Liver (tissue), 3 donors: ENCODE data around the gene USP31.

Source experiments
- EGR1 ChIP-seq, 2 donors: IDR thresholded peaks; 2 replicates each; pipeline ENCODE4 v1.6.1; 2016 to 2018; ENCODE audit warnings: antibody characterized with exemption in 2 of 2, low read depth in 2 of 2
- HNF4G ChIP-seq: IDR thresholded peaks from 2 replicates; pipeline ENCODE4 v1.6.1; 2016; ENCODE audit warnings: antibody characterized with exemption
- RAD21 ChIP-seq, 2 donors: IDR thresholded peaks; 2 replicates each; pipeline ENCODE4 v1.6.1; 2016; ENCODE audit warnings: antibody characterized with exemption in 2 of 2, mild to moderate bottlenecking in 2 of 2
- RXRA ChIP-seq, 2 donors: IDR thresholded peaks; 2 replicates each; pipeline ENCODE4 v1.6.1; 2017 to 2018; ENCODE audit warnings: antibody characterized with exemption in 2 of 2, mild to moderate bottlenecking in 1 of 2
- SP1 ChIP-seq: IDR thresholded peaks from 2 replicates; pipeline ENCODE4 v1.6.1; 2018; ENCODE audit warnings: antibody characterized with exemption, mild to moderate bottlenecking
- TAF1 ChIP-seq: conservative IDR thresholded peaks from 2 replicates; pipeline ENCODE4 v1.6.1; 2016; ENCODE audit warnings: antibody characterized with exemption, mild to moderate bottlenecking
- YY1 ChIP-seq: IDR thresholded peaks from 2 replicates; pipeline ENCODE4 v1.6.1; 2016; ENCODE audit warnings: antibody characterized with exemption, mild to moderate bottlenecking
- TF ChIP-seq, protein P1 (sequence below): fragments of 150-350 bp; IDR thresholded peaks from 2 replicates; pipeline ENCODE4 v1.5.1; 2017; ENCODE audit warnings: improper control_type of control experiment, low read depth, low read length; ENCODE audit not compliant: missing input control
- TF ChIP-seq, protein P2 (sequence below): IDR thresholded peaks from 2 replicates; pipeline ENCODE4 v1.6.1; 2016; ENCODE audit warnings: antibody characterized with exemption
- TF ChIP-seq, protein P3 (sequence below): IDR thresholded peaks from 2 replicates; pipeline ENCODE4 v1.6.1; 2016; ENCODE audit warnings: antibody characterized with exemption, mild to moderate bottlenecking
- TF ChIP-seq, protein P4 (sequence below): IDR thresholded peaks from 2 replicates; pipeline ENCODE4 v1.6.1; 2016; ENCODE audit warnings: antibody characterized with exemption
- donor health status: healthy.
- donor health status: healthy.

DNA sequence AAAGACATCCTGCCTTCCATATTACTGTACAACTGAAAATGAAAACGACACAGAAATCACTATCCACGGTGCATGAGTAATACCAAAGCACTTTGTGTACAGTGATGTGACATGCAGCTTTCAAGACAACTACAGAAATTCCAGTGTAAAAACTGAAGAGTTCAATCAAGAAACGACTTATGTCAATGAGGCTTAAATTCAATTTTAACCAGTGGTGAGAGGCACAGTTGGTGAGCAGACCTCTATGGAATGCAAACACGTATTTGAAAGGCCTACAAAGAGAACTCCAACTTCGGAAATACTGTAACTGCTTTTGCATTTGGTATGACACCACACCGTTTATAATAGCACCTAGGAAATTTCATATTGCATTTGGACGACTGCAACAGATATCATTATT lies 87.6 kb downstream of the USP31 start:
- TF ChIP-seq, protein P1, sequence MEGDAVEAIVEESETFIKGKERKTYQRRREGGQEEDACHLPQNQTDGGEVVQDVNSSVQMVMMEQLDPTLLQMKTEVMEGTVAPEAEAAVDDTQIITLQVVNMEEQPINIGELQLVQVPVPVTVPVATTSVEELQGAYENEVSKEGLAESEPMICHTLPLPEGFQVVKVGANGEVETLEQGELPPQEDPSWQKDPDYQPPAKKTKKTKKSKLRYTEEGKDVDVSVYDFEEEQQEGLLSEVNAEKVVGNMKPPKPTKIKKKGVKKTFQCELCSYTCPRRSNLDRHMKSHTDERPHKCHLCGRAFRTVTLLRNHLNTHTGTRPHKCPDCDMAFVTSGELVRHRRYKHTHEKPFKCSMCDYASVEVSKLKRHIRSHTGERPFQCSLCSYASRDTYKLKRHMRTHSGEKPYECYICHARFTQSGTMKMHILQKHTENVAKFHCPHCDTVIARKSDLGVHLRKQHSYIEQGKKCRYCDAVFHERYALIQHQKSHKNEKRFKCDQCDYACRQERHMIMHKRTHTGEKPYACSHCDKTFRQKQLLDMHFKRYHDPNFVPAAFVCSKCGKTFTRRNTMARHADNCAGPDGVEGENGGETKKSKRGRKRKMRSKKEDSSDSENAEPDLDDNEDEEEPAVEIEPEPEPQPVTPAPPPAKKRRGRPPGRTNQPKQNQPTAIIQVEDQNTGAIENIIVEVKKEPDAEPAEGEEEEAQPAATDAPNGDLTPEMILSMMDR, result no peak
- TF ChIP-seq RAD21 (IDR thresholded peaks at IDR 0.05), result no peak
- no peak for TF ChIP-seq SP1
- TF ChIP-seq, protein P2, sequence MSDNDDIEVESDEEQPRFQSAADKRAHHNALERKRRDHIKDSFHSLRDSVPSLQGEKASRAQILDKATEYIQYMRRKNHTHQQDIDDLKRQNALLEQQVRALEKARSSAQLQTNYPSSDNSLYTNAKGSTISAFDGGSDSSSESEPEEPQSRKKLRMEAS, result no peak
- TF ChIP-seq EGR1 (IDR thresholded peaks at IDR 0.05; ENCODE audit: low read depth in 2 of 2), result no peak
- TF ChIP-seq TAF1, result no peak
- no peak for TF ChIP-seq YY1
- TF ChIP-seq, protein P3, sequence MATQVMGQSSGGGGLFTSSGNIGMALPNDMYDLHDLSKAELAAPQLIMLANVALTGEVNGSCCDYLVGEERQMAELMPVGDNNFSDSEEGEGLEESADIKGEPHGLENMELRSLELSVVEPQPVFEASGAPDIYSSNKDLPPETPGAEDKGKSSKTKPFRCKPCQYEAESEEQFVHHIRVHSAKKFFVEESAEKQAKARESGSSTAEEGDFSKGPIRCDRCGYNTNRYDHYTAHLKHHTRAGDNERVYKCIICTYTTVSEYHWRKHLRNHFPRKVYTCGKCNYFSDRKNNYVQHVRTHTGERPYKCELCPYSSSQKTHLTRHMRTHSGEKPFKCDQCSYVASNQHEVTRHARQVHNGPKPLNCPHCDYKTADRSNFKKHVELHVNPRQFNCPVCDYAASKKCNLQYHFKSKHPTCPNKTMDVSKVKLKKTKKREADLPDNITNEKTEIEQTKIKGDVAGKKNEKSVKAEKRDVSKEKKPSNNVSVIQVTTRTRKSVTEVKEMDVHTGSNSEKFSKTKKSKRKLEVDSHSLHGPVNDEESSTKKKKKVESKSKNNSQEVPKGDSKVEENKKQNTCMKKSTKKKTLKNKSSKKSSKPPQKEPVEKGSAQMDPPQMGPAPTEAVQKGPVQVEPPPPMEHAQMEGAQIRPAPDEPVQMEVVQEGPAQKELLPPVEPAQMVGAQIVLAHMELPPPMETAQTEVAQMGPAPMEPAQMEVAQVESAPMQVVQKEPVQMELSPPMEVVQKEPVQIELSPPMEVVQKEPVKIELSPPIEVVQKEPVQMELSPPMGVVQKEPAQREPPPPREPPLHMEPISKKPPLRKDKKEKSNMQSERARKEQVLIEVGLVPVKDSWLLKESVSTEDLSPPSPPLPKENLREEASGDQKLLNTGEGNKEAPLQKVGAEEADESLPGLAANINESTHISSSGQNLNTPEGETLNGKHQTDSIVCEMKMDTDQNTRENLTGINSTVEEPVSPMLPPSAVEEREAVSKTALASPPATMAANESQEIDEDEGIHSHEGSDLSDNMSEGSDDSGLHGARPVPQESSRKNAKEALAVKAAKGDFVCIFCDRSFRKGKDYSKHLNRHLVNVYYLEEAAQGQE, result no peak
- TF ChIP-seq RXRA (IDR thresholded peaks at IDR 0.05), result no peak
- TF ChIP-seq, protein P4, sequence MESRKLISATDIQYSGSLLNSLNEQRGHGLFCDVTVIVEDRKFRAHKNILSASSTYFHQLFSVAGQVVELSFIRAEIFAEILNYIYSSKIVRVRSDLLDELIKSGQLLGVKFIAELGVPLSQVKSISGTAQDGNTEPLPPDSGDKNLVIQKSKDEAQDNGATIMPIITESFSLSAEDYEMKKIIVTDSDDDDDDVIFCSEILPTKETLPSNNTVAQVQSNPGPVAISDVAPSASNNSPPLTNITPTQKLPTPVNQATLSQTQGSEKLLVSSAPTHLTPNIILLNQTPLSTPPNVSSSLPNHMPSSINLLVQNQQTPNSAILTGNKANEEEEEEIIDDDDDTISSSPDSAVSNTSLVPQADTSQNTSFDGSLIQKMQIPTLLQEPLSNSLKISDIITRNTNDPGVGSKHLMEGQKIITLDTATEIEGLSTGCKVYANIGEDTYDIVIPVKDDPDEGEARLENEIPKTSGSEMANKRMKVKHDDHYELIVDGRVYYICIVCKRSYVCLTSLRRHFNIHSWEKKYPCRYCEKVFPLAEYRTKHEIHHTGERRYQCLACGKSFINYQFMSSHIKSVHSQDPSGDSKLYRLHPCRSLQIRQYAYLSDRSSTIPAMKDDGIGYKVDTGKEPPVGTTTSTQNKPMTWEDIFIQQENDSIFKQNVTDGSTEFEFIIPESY, result no peak
- TF ChIP-seq HNF4G, result no peak
